ENCODE measurements around the gene SDK2. TPM values are rescaled to one million over a fixed set of nuclear protein-coding genes. Genes with fewer than 3 reads are reported as not detected.

Gene SDK2
- polyA plus RNA-seq, 1 of the 3 experiments (the other 2 are of a cell fraction), result 0.02 TPM

GRCh38 chr17:73311781-73312641, 332.2 kb downstream of the SDK2 start, which contains the start of gene CDC42EP4 (continued):
- TF ChIP-seq TAF1 (IDR thresholded peaks at IDR 0.05; ENCODE audit: borderline replicate concordance, low read depth, low read length) (peak; percentile 79), SMC3 (IDR thresholded peaks at IDR 0.05; ENCODE audit: low read depth, low read length) (peak; percentile 9; the same call in 1 of the 2 replicates), MAX (IDR thresholded peaks at IDR 0.05; ENCODE audit: low read depth) (peak; percentile 85), TCF12 (IDR thresholded peaks at IDR 0.05) (no peak; the same call in 1 of the 2 replicates), SIN3A (IDR thresholded peaks at IDR 0.05; ENCODE audit: borderline replicate concordance, low read depth, low read length) (peak; percentile 91)

- WGBS (ENCODE audit: low lambda C conversion rate), result 0% methylated on average over 33 of the region's 38 CpGs
- peaks cover 26% of the 10 kb centered on the region for H3F3A ChIP-seq (replicated peaks; ENCODE audit: insufficient read depth)
- H2AFZ ChIP-seq (ENCODE audit: low read depth), result peak overlapping the region; percentile 38; the same call in 1 of the 2 replicates
- H3K4me3 ChIP-seq (ENCODE audit: low read depth in 2 of 2, low read length in 1 of 2), result peak overlapping the region; percentile 86 to 99
- ChIA-PET POLR2A (interaction anchor here (0.7 to 3.7 kb wide), 12 partner anchors 13 to 83 kb away, joined by 3 to 30 read pairs (median 4); a partner anchor contains a TSS), CTCF (interaction anchor here (0.7 to 5.9 kb wide), 35 partner anchors 8 to 119 kb away, joined by 3 to 154 read pairs (median 7); partner anchors contain the start of genes COG1 and CPSF4L)
- peak overlapping the region; percentile 93 to 96 for H3K27ac ChIP-seq (ENCODE audit: low read depth in 2 of 2, low read length in 1 of 2)
- peaks cover 0 to 4% of the 10 kb centered on the region in 2 experiments for H3K36me3 ChIP-seq (replicated peaks in 1 of 2; ENCODE audit: control insufficient read depth in 1 of 2, insufficient read depth in 2 of 2, low read length in 1 of 2)
- H3K9me3 ChIP-seq, result no peaks in the 10 kb centered on the region
- TF ChIP-seq TAF1 (IDR thresholded peaks at IDR 0.05; ENCODE audit: borderline replicate concordance, low read depth, low read length) (no peak), MXI1 (IDR thresholded peaks at IDR 0.05; ENCODE audit: low read depth, low read length) (peak; percentile 6; the same call in 1 of the 2 replicates)
- H3K4me1 ChIP-seq (ENCODE audit: control insufficient read depth in 1 of 2, insufficient read depth in 2 of 2, low read depth in 1 of 2, low read length in 1 of 2), result peaks cover 36 to 37% of the 10 kb centered on the region in 2 experiments; a peak in 3 of 4 replicates
- peaks cover 48% of the 10 kb centered on the region for H3K79me2 ChIP-seq (ENCODE audit: insufficient read depth)
- no peaks in the 10 kb centered on the region for H4K20me1 ChIP-seq (ENCODE audit: insufficient read depth)
- H3K4me2 ChIP-seq, result peak overlapping the region; percentile 98
- no peaks in the 10 kb centered on the region for H3K9me2 ChIP-seq
- no peak for DNase-seq
- peak overlapping the region; percentile 98 for H3K9ac ChIP-seq
- no peaks in the 10 kb centered on the region for H3K27me3 ChIP-seq (ENCODE audit: insufficient read depth)
These were observed 332.8 kb downstream of the SDK2 start for GRCh38 chr17:73311428-73311780.

GRCh38 chr17:73309727-73310596, 334.3 kb downstream of the SDK2 start:
- Histone ChIP-seq H3K27me3 (ENCODE audit: insufficient read depth) (no peaks in the 10 kb centered on the region), H3K4me2 (peak overlapping the region; percentile 98), H3K9ac (peak overlapping the region; percentile 98), H3K36me3 (replicated peaks in 1 of 2; ENCODE audit: control insufficient read depth in 1 of 2, insufficient read depth in 2 of 2, low read length in 1 of 2) (peaks cover 0 to 8% of the 10 kb centered on the region in 2 experiments), H3K4me1 (ENCODE audit: control insufficient read depth in 1 of 2, insufficient read depth in 2 of 2, low read depth in 1 of 2, low read length in 1 of 2) (peaks cover 51% of the 10 kb centered on the region in 2 experiments; a peak in 3 of 4 replicates), H3K27ac (ENCODE audit: low read depth in 2 of 2, low read length in 1 of 2) (peak overlapping the region; percentile 93 to 96), H3F3A (replicated peaks; ENCODE audit: insufficient read depth) (peaks cover 38% of the 10 kb centered on the region), H3K79me2 (ENCODE audit: insufficient read depth) (peaks cover 62% of the 10 kb centered on the region), H3K9me2 (no peaks in the 10 kb centered on the region), H3K9me3 (no peaks in the 10 kb centered on the region), H4K20me1 (ENCODE audit: insufficient read depth) (no peaks in the 10 kb centered on the region), H2AFZ (ENCODE audit: low read depth) (peak overlapping the region; percentile 71; the same call in 1 of the 2 replicates), H3K4me3 (ENCODE audit: low read depth in 2 of 2, low read length in 1 of 2) (peak overlapping the region; percentile 86 to 99)
- ChIA-PET CTCF (interaction anchor here (0.9 to 5.9 kb wide), 32 partner anchors 8 to 751 kb away, joined by 3 to 154 read pairs (median 8); partner anchors contain the start of genes COG1 and CPSF4L), POLR2A (interaction anchor here (0.7 to 3.7 kb wide), 11 partner anchors 11 to 77 kb away, joined by 3 to 30 read pairs (median 5); a partner anchor contains a TSS)
- DNase-seq, result peak; percentile 54
- WGBS (ENCODE audit: low lambda C conversion rate), result 15% methylated on average over 21 of the region's 21 CpGs
- TF ChIP-seq RFX5 (IDR thresholded peaks at IDR 0.05; ENCODE audit: low read length) (no peak), SIN3A (IDR thresholded peaks at IDR 0.05; ENCODE audit: borderline replicate concordance, low read depth, low read length) (no peak), USF1 (IDR thresholded peaks at IDR 0.05; ENCODE audit: borderline replicate concordance, low read depth) (no peak; the same call in 1 of the 2 replicates), ZBTB33 (IDR thresholded peaks at IDR 0.05; ENCODE audit: borderline replicate concordance, low read depth) (no peak), TCF12 (IDR thresholded peaks at IDR 0.05) (no peak), RXRA (IDR thresholded peaks at IDR 0.05; ENCODE audit: borderline replicate concordance, low read depth) (no peak), SMC3 (IDR thresholded peaks at IDR 0.05; ENCODE audit: low read depth, low read length) (no peak), POLR2AphosphoS5 (IDR thresholded peaks at IDR 0.05; ENCODE audit: low read depth, low read length) (no peak), TAF1 (IDR thresholded peaks at IDR 0.05; ENCODE audit: borderline replicate concordance, low read depth, low read length) (no peak), MXI1 (IDR thresholded peaks at IDR 0.05; ENCODE audit: low read depth, low read length) (peak; percentile 63; the same call in 1 of the 2 replicates)
